Inflammatory macrophage treated with lipopolysaccharide for 1 hour (primary cell): Measurements from ENCODE around the gene SCARB1.

Experiments used
- DNase-seq, 2 donors: peaks; one replicate each; pipeline ENCODE4 v3.0.0-alpha.2; 2020 to 2022

SCARB1 gene

DNA sequence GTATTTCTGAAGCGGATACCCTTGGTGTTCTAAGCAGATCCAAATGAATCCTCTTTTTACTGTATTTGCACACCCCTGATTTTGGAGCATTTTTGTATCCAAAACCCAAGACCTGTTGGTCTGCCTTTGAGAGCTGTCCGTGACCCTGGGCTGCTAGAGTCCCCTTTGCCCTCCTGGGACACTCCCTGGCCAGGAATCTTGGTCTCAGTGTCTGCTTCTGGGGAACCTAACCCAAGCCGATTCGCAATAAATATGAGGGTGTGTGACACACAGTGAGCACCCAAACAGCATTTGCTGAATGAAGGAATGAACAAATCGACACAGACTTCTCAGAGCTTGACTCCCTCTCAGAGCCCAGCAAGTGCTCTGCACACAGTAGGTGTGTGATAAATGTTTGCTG, 92.9 kb downstream of the SCARB1 start:
- DNase-seq, result no peak

- no peak for DNase-seq
These were observed 93.7 kb downstream of the SCARB1 start for GRCh38 chr12:124769881-124770512.

GRCh38 chr12:124769163-124769530, 94.5 kb downstream of the SCARB1 start:
- DNase-seq, result peak; percentile 45 to 53

DNA sequence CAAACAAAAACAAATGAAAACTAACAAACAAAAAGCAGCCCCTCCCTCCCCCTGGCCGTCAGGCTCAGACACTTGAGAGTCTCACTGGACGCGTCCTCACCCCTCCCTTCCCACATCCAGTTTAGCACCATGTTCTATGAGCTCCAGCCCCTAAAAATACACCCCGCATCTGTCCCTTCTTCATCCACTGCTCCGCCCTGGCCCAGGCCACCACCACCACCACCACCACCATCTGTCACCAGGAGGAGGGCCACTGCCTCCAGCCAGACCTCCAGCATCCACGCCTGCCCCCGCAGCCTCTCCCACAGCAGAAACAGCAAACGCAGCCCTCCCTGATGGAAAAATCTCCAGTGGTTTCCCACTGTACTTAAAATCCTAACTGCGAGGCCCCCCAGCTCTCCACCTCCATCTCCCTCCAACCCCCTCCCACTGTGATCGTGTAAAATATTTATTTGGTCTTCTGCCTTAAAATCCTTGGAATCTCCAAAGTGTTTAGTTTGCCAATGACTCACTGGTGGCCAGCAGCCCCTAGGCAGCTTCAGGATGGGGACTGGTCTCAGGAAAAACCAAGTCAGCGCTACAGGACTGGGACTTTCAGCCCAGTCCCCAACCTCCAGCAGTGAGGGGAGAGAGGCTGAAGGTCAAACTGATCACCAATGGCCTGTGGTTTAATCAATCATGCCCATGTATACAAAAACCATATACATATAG, 95.1 kb downstream of the SCARB1 start:
- DNase-seq, result no peak

- peak; percentile 40 to 91 for DNase-seq
These were observed 96.4 kb downstream of the SCARB1 start for GRCh38 chr12:124767066-124767821.

- no peak for DNase-seq
These were observed 97.0 kb downstream of the SCARB1 start for GRCh38 chr12:124766727-124767065.

DNA sequence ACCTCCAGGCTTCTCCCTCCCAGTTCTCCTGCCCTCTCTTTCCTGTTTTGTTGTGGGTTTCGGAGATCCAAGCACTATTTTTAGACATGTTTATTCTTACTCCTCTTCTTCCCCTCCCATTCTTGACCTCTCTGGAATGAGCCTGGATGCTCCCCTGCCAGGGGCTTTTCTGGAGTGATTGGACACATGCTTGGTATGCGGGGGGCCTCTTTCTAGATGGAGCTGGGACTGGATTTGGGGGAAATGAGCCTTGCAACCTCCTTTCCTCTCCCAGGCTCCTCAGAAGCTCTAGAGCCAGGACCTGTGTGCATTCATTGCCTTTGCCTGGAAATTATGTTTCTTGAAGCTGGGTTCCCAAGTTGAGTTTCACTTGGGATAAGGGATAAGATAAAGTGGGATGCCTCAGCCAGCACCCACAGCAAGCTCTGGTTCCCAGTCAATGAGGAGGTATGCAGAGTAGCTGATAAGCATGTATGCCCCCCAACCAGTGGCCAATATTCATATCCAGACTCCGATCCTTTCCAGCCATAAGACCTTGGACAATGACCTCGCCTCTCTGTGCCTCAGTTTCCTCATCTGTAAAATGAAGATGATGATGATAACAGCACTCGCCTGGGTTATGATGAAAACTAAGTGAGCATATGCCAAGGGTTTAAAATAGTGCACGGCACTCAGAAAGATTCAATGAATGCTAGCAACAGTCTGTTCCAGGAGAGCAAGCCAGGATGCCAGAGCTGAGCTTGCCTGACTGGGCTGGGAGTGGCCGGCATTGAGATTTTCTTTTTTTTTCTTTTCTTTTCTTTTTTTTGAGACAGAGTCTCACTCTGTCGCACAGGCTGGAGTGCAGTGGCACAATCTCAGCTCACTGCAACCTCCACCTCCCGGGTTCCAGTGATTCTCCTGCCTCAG, 97.8 kb downstream of the SCARB1 start:
- no peak for DNase-seq

GRCh38 chr12:124764870-124765580, 98.6 kb downstream of the SCARB1 start:
- peak; percentile 44 to 72 for DNase-seq

DNA sequence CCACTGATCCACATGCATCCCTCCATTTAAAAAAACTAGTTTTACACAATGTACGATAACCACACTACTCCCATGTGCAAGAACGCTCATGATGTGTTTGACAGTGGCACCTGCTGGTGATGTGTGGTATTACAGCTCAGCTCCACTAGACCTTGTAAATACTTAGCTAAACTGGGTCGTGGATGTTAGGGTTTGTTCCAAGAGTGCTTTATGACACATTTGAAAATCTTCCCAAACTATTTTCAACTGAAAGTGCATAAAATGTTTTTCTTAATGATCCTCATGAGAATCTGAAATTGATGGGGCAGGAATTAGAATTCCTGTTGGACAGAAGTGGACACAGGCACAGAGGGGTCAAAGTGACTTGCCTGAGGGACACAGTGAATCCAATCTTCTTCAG, 99.2 kb downstream of the SCARB1 start:
- peak; percentile 52 to 93 for DNase-seq

DNA sequence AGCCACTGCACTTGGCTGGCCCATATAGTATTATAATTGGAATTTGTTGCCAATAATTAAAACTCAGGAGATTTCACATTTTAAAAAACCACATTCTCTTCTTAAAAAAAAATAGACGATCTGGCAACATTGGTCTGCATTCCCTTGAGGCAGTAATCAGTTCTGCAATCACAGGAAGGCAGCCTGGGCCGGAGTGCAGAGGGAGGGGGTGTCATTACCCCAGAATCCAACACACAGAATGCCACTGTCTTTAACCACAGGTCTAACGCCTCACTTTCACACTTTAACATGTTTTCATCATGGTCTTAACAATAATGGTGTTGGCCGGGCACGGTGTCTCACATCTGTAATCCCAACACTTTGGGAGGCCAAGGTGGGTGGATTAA, 100.1 kb downstream of the SCARB1 start:
- no peak for DNase-seq

GRCh38 chr12:124762791-124763593, 100.7 kb downstream of the SCARB1 start:
- DNase-seq, result no peak

- DNase-seq, result no peak
These were observed 101.3 kb downstream of the SCARB1 start for GRCh38 chr12:124762384-124762783.

GRCh38 chr12:124761871-124762270, 101.8 kb downstream of the SCARB1 start:
- no peak for DNase-seq

DNA sequence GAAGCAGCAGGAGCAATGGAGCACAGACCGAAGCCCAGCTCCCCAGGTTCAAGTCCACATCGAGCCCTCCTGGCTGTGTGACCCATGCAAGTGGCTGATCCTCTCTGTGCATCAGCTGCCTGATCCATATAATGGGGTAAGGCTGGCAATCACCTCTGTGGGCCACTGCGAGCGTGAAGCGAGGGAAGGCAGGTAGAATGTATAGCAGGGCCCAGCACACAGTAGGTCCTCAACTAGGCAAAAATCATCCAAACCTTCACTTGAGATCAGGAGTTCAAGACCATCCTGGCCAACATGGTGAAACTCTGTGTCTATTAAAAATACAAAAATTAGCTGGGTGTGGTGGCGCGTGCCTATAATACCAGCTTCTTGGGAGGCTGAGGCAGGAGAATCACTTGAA, 102.6 kb downstream of the SCARB1 start:
- no peak for DNase-seq

- DNase-seq, result no peak
These were observed 103.1 kb downstream of the SCARB1 start for GRCh38 chr12:124760560-124760959.

DNA sequence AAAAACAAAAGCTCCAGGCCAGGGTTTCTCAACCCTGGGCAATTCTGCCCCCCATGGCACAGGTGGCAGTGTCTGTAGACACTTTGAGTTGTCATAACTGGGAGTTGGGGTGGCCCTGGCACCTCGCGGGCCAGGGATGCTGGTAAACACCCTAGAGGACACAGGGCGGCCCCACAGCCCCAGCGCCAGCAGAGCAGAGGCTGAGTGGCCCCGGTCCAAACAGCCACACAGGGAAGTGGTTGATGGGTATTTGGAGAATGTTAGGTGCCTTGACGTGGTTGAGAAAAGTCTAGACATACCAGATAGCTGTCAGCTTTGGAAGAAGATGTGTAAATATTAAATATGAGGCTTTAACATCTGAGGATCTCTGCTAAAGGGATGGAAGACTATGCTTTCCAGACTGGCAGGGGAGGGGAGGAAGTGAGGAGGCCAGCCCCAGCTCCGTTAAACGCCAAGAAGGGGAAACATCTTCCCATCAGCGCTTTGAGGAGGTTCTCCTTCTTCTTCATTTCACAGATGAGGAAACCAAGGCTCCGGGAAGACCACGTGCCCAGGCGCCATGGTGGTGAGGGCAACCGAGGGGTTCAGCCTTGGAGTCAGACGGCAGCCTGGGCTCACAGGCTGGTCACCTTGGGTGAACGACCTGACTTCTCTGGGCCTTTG, 103.7 kb downstream of the SCARB1 start:
- peak; percentile 42 to 48 for DNase-seq

DNA sequence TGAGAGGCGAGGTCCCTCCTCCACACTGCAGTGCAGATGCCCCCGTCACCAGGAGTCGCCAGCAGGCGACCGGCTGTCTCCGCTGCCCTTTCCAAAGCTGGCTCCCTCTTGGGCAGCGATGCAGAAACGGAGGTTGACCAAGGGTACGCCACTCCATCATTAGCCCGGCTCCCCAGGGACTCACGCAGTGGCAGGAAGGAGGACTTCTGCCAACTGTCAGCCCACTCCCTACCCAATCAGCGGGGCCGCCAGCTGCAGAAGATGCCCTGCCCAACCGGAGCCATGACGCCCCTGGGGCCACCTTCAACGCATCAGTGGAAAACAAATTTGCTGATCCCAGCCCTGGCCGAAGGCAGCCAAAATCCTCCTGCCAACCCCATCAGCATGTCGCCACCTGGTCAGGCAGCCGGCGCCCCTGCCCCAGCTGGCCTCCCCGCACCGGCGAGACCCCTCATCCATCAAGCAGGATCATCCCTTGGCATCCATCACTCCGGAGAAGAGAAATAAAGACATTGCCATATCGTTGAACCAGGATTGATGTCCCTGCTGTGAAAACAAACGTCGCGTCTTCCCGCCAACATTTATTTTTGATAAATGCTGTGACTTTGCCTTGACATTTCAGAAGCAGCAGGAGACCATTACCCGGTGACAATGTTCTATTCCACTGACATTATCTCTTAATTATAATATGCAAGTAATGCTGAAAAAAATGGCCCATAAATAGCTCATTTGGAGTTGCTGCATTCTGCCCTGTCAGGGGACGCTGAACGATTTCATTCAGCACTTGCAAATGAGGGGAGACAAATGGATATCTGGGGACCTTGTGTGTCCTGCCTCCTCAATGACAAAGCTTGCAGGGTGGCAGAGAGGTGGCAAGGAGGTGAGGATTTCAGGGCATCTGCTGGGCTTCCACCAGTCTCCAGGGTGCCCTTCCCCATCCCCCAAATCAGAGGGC, 105.1 kb downstream of the SCARB1 start:
- no peak for DNase-seq

DNA sequence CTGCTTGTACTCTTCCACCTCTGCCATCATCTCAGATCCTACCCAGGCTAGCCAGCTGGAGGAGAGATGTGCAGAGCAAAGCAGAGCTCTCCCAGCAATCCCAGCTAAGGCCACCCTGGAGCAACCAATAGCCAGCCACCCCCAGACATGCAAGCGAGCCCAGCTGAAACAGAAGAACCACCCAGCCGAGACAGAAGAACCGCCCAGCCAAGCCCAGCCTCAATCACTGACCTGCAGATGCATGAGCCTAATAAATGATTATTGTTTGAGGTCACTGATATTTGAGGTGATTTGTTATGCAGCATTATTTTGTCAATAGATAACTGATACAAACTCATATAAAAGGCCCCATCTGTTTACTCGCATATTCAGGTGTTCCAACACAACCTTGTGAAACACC, 106.3 kb downstream of the SCARB1 start:
- DNase-seq, result no peak

DNA sequence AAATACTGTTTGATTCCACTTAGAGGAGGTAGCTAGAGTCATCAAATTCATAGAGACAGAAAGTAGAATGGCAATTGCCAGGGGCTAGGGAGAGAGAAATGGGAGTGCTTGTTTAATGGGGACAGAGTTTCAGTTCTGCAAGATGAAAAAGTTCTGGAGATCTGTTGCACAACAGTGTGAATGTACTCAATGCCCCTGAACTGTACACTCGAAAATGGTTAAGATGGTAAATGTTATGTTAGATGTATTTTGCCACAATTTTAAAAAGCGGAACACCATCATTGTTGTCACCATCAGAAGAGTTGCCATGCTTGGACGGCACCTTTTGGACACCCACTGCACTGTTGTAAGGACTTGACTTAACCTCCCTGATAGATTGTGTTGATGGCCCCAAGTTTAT, 106.9 kb downstream of the SCARB1 start:
- DNase-seq, result peak; percentile 60 to 67

GRCh38 chr12:124756166-124756565, 107.5 kb downstream of the SCARB1 start:
- peak in 1 of 2 donors; percentile 26 for DNase-seq
